Mesenchymal stem cell (in vitro differentiated cells and primary cell): ENCODE results near the gene IL12A.

Source experiments
- DNase-seq: peaks from one replicate; pipeline ENCODE4 v3.0.0-alpha.2; 2013
- H2AFZ ChIP-seq: one replicate; pipeline ENCODE4 v1.6.1; 2013; ENCODE audit warnings: low read depth, mild to moderate bottlenecking, control low read depth, inconsistent platforms, low read length, moderate library complexity
- H2AK5ac ChIP-seq: 2 replicates; pipeline ENCODE4 v1.6.1; 2013; ENCODE audit warnings: low read length, moderate library complexity, mild to moderate bottlenecking, inconsistent platforms; ENCODE audit not compliant: severe bottlenecking
- H2BK120ac ChIP-seq: one replicate; pipeline ENCODE4 v1.6.1; 2013; ENCODE audit warnings: low read depth, mild to moderate bottlenecking, inconsistent platforms, low read length, moderate library complexity
- H2BK12ac ChIP-seq, 2 experiments: one replicate each; pipeline ENCODE4 v1.6.1; 2013; ENCODE audit warnings: inconsistent platforms in 2 of 2, low read length in 2 of 2, mild to moderate bottlenecking in 2 of 2, moderate library complexity in 2 of 2, control low read depth in 1 of 2
- H2BK15ac ChIP-seq: one replicate; pipeline ENCODE4 v1.6.1; 2013; ENCODE audit warnings: mild to moderate bottlenecking, low read depth, inconsistent platforms; ENCODE audit not compliant: poor library complexity, severe bottlenecking
- H2BK5ac ChIP-seq: 2 replicates; pipeline ENCODE4 v1.6.1; 2013; ENCODE audit warnings: low read depth, mild to moderate bottlenecking, low read length, control low read depth, inconsistent platforms; ENCODE audit not compliant: poor library complexity, severe bottlenecking
- H3K14ac ChIP-seq, 2 experiments: one replicate each; pipeline ENCODE4 v1.6.1; 2013; ENCODE audit warnings: inconsistent platforms in 2 of 2, low read length in 2 of 2, control low read depth in 1 of 2, mild to moderate bottlenecking in 1 of 2, moderate library complexity in 1 of 2
- H3K18ac ChIP-seq, 2 experiments: one replicate each; pipeline ENCODE4 v1.6.1; 2013; ENCODE audit warnings: inconsistent platforms in 2 of 2, low read length in 2 of 2, control low read depth in 1 of 2, low read depth in 1 of 2, mild to moderate bottlenecking in 1 of 2
- H3K23ac ChIP-seq, 2 experiments: one replicate each; pipeline ENCODE4 v1.6.1; 2013; ENCODE audit warnings: inconsistent platforms in 2 of 2, low read length in 2 of 2, mild to moderate bottlenecking in 2 of 2, moderate library complexity in 2 of 2, control low read depth in 1 of 2
- H3K27ac ChIP-seq: 2 replicates; pipeline ENCODE4 v1.5.1; 2013; ENCODE audit warnings: mild to moderate bottlenecking, moderate library complexity, low read length, control low read depth, inconsistent platforms; ENCODE audit not compliant: poor library complexity, severe bottlenecking
- H3K27me3 ChIP-seq, 2 experiments: 2 replicates each; pipeline versions ENCODE4 v1.6.1 to v1.7.0; 2013; ENCODE audit warnings: low read length in 2 of 2, mild to moderate bottlenecking in 2 of 2, moderate library complexity in 2 of 2, control low read depth in 1 of 2, inconsistent platforms in 1 of 2; ENCODE audit not compliant: control insufficient read depth in 1 of 2, insufficient read depth in 1 of 2
- H3K36me3 ChIP-seq, 2 experiments: 2 replicates each; pipeline versions ENCODE4 v1.6.1 to v1.7.0; 2013; ENCODE audit warnings: low read length in 2 of 2, control low read depth in 1 of 2, inconsistent platforms in 1 of 2, low read depth in 1 of 2, mild to moderate bottlenecking in 1 of 2; ENCODE audit not compliant: insufficient read depth in 2 of 2, control insufficient read depth in 1 of 2
- H3K4ac ChIP-seq, 2 experiments: one replicate each; pipeline ENCODE4 v1.6.1; 2013; ENCODE audit warnings: inconsistent platforms in 2 of 2, low read length in 2 of 2, mild to moderate bottlenecking in 2 of 2, moderate library complexity in 2 of 2, control low read depth in 1 of 2, low read depth in 1 of 2
- H3K4me1 ChIP-seq: 2 replicates; pipeline ENCODE4 v1.6.1; 2013; ENCODE audit warnings: low read depth, low read length, control low read depth; ENCODE audit not compliant: control insufficient read depth, insufficient read depth
- H3K4me2 ChIP-seq: 2 replicates; pipeline ENCODE4 v1.6.1; 2013; ENCODE audit warnings: low read length, mild to moderate bottlenecking, inconsistent platforms; ENCODE audit not compliant: poor library complexity, severe bottlenecking
- H3K4me3 ChIP-seq, 2 experiments: 2 replicates each; pipeline versions ENCODE4 v1.5.1 to v1.7.0; 2013; ENCODE audit warnings: low read length in 2 of 2, mild to moderate bottlenecking in 2 of 2, control low read depth in 1 of 2, low read depth in 1 of 2; ENCODE audit not compliant: insufficient read depth in 1 of 2
- H3K79me1 ChIP-seq: replicated peaks from 2 replicates; pipeline ENCODE4 v1.6.1; 2013; ENCODE audit warnings: mild to moderate bottlenecking, control low read depth, low read length, inconsistent platforms; ENCODE audit not compliant: poor library complexity, severe bottlenecking
- H3K9ac ChIP-seq: 2 replicates; pipeline ENCODE4 v1.7.0; 2013; ENCODE audit warnings: mild to moderate bottlenecking, low read length, moderate library complexity
- H3K9me3 ChIP-seq: 2 replicates; pipeline ENCODE4 v1.7.0; 2013; ENCODE audit warnings: mild to moderate bottlenecking, low read length; ENCODE audit not compliant: control insufficient read depth
- H4K8ac ChIP-seq: one replicate; pipeline ENCODE4 v1.6.1; 2013; ENCODE audit warnings: inconsistent platforms, mild to moderate bottlenecking, low read length, moderate library complexity
- H4K91ac ChIP-seq: one replicate; pipeline ENCODE4 v1.6.1; 2013; ENCODE audit warnings: mild to moderate bottlenecking, low read length, inconsistent platforms
- WGBS: methylation state at CpG from one replicate; pipeline ENCODE4 v1.1.7; 2013; ENCODE audit warnings: mixed read lengths; 5-methylcytosine and 5-hydroxymethylcytosine counted together

IL12A gene

DNA sequence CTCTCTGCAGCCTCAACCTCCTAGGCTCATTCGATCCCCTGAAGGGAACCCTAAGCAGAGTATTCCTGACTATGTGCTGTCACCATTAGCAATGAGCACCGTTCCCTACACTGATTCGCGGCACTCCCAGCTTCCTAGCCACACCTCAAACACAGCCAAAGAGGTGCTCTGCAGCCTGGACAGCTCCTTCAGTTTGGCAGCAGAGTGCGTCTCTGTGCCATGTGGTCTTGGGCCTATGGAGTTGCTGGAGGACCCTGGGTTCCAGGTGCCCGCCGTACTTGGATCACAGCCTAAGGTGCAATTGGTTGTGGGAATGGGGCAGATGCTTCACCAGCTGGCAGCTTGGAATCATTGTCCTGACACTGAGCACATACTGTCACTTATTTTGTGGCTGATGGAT, 17.3 kb upstream of the IL12A start:
- 85% methylated on average over 7 of the region's 7 CpGs for WGBS
- Histone ChIP-seq H3K4me1 (no peaks in the 10 kb centered on the region), H2AK5ac (no peak overlapping the region), H4K91ac (no peak overlapping the region), H3K18ac (no peak overlapping the region), H3K27ac (no peak overlapping the region), H3K36me3 (no peaks in the 10 kb centered on the region), H2BK5ac (no peak overlapping the region), H3K23ac (peak overlapping the region in 1 of 2 experiments; percentile 23), H2BK15ac (no peak overlapping the region), H3K4me3 (no peak overlapping the region), H2AFZ (no peak overlapping the region), H4K8ac (no peak overlapping the region), H3K9ac (no peak overlapping the region), H3K9me3 (no peaks in the 10 kb centered on the region), H2BK120ac (no peak overlapping the region), H3K4me2 (no peak overlapping the region), H3K4ac (no peak overlapping the region), H2BK12ac (peak overlapping the region in 1 of 2 experiments; percentile 52), H3K27me3 (no peaks in the 10 kb centered on the region), H3K14ac (peak overlapping the region in 1 of 2 experiments; percentile 36), H3K79me1 (no peaks in the 10 kb centered on the region)
- DNase-seq = no peak

DNA sequence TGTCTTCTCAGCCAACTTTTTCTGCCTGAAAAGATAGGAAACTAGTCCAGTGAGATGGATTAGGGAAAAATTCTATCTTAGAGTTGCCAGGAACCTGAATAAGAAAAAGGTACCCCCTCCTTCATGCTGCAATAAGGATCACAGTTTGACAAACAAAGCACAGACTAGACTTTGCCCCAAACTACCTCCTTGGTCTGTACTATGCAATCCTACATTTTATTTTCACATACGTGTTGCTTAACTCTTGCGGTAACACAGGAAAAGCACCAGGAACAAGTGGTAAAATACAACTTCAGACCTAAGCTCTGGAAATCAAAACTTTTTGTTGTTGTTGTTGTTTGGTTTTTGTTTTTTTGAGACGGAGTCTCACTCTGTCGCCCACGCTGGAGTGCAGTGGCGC, 11.3 kb upstream of the IL12A start:
- Histone ChIP-seq H3K23ac (no peak overlapping the region), H3K9ac (no peak overlapping the region), H3K9me3 (no peaks in the 10 kb centered on the region), H3K4me3 (no peak overlapping the region), H3K36me3 (no peaks in the 10 kb centered on the region), H3K79me1 (no peaks in the 10 kb centered on the region), H3K27ac (no peak overlapping the region), H2AK5ac (no peak overlapping the region), H3K4ac (no peak overlapping the region), H3K4me2 (no peak overlapping the region), H2BK120ac (no peak overlapping the region), H2BK12ac (no peak overlapping the region), H3K18ac (no peak overlapping the region), H4K8ac (no peak overlapping the region), H2BK15ac (no peak overlapping the region), H4K91ac (no peak overlapping the region), H2AFZ (no peak overlapping the region), H2BK5ac (no peak overlapping the region), H3K14ac (no peak overlapping the region), H3K4me1 (no peaks in the 10 kb centered on the region), H3K27me3 (no peaks in the 10 kb centered on the region)
- 100% methylated on average over 5 of the region's 6 CpGs for WGBS
- DNase-seq = no peak

DNA sequence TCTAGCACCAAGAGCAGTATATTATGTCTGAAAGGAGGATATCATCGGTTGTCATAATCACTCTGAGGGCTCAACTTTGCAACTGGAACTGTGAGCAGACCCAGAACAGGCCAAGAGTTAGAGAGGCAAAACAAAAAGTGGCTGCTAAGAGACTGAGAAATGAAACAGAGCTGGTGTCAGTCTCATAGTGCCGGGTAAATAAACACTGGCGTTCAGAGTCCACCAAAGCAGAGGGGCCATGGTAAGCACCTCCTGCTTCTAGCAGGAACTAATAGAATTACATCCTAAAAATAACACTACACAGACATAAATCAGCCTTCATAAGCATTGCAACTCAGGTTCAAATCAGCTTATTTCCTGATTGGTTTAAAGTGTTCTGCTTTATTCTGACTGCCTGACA, 10.3 kb upstream of the IL12A start:
- no peak overlapping the region for H2AK5ac ChIP-seq

DNA sequence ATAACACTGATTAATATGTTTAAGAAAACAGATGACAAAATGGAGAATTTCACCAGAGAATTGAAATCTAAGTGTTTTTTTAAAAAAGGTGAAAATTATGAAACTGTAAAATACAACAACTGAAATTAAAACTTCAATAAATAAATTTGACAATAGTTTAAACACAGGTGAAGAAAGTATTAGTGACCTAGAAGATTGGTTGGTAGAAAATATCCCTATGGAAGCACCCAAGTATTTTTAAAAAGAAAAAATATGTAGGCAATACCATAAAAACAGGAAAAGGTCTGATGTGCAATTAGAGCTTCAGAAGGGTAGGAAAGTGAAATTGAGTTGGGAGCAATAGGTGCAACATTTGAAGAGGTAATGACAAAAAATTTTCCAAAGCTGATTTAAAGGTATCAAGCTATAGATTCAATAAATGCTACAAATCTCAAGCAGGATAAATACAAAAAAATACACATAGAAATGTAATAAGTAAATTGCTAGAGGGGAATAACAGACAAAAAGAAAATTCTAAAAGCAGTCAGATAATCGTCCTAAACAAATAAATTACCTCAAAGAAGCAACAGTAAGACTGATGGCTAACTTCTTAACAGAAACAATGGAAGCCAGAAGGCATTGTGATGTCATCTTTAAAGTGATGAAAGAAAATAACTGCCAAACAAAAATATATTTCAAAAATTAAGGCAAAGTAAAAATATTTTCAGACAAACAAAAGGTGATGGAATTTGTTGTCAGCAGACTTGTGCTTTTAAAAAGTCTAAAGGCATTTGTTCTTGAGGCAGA, 9.5 kb upstream of the IL12A start:
- H3K27ac ChIP-seq = no peak overlapping the region
- H3K4me1 ChIP-seq = no peaks in the 10 kb centered on the region
- no peak overlapping the region for H2BK5ac ChIP-seq
- H3K23ac ChIP-seq = no peak overlapping the region
- H3K4me3 ChIP-seq = no peak overlapping the region
- no peak overlapping the region for H2BK12ac ChIP-seq
- no peak overlapping the region for H3K9ac ChIP-seq
- H3K27me3 ChIP-seq = no peaks in the 10 kb centered on the region
- H3K9me3 ChIP-seq = no peaks in the 10 kb centered on the region
- no peak overlapping the region for H4K8ac ChIP-seq
- H2AFZ ChIP-seq = no peak overlapping the region
- H3K18ac ChIP-seq = no peak overlapping the region
- no peak overlapping the region for H2BK15ac ChIP-seq
- no peak overlapping the region for H3K4me2 ChIP-seq
- no peaks in the 10 kb centered on the region for H3K79me1 ChIP-seq
- H3K14ac ChIP-seq = no peak overlapping the region
- no peak overlapping the region for H4K91ac ChIP-seq
- H3K36me3 ChIP-seq = no peaks in the 10 kb centered on the region
- no CpG with 5 or more reads among the region's 1 CpG for WGBS
- no peak overlapping the region for H2AK5ac ChIP-seq
- no peak overlapping the region for H2BK120ac ChIP-seq
- H3K4ac ChIP-seq = no peak overlapping the region
- no peak for DNase-seq

More for the DNA sequence above, 10.3 kb upstream of the IL12A start:
- no peak overlapping the region for H3K14ac ChIP-seq
- no peaks in the 10 kb centered on the region for H3K4me1 ChIP-seq
- no peak overlapping the region for H3K18ac ChIP-seq
- no peak overlapping the region for H3K4ac ChIP-seq
- WGBS = 0% methylated on average over 3 of the region's 3 CpGs
- no peak overlapping the region for H4K91ac ChIP-seq
- no peak overlapping the region for H2BK12ac ChIP-seq
- H3K4me3 ChIP-seq = no peak overlapping the region
- no peaks in the 10 kb centered on the region for H3K27me3 ChIP-seq
- H3K9ac ChIP-seq = no peak overlapping the region
- no peak overlapping the region for H3K27ac ChIP-seq
- no peaks in the 10 kb centered on the region for H3K79me1 ChIP-seq
- DNase-seq = peak; percentile 88
- no peak overlapping the region for H3K4me2 ChIP-seq
- H2BK15ac ChIP-seq = no peak overlapping the region
- H2BK120ac ChIP-seq = no peak overlapping the region
- no peak overlapping the region for H3K23ac ChIP-seq
- no peaks in the 10 kb centered on the region for H3K9me3 ChIP-seq
- H4K8ac ChIP-seq = no peak overlapping the region
- no peaks in the 10 kb centered on the region for H3K36me3 ChIP-seq
- H2AFZ ChIP-seq = no peak overlapping the region
- H2BK5ac ChIP-seq = no peak overlapping the region
